Vagina (tissue), 2 donors: ENCODE data around the gene NUP98.

Experiments
- POLR2A ChIP-seq, 2 donors: fragments of 450-650 bp; IDR thresholded peaks; one replicate each; pipeline ENCODE4 v1.6.1; 2017; ENCODE audit warnings: antibody characterized with exemption in 2 of 2, mild to moderate bottlenecking in 2 of 2, moderate library complexity in 2 of 2
- TF ChIP-seq, protein P1 (sequence below), 3 experiments: fragments of 450-650 bp in 2 of 3; fragments of 200-600 bp in 1 of 3; sonication (generic) in 1 of 3; IDR thresholded peaks; one replicate each; pipeline ENCODE4 v1.5.1; 2017 to 2019; ENCODE audit warnings: antibody characterized with exemption in 3 of 3, mild to moderate bottlenecking in 2 of 3, moderate library complexity in 2 of 3

DNA sequence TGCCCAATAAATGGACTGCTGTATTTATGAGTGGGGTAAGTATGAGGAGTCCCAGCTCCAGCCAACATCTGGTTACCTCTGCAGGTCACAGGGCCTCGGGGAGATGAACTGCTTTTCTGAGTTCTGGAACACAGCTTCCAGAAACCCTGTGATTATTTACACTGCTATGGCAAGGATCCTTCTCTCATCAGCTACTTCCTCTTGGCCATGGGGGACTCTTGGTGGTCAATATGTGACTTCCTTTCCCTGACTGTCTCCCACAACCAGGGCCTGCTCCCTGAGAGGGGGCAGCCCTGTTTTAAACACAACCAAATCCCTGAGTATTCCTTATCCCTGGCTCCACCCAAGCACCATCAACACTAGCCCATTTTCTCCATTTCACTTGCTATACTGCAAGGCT, 33.4 kb upstream of the NUP98 start:
- TF ChIP-seq, protein P1, sequence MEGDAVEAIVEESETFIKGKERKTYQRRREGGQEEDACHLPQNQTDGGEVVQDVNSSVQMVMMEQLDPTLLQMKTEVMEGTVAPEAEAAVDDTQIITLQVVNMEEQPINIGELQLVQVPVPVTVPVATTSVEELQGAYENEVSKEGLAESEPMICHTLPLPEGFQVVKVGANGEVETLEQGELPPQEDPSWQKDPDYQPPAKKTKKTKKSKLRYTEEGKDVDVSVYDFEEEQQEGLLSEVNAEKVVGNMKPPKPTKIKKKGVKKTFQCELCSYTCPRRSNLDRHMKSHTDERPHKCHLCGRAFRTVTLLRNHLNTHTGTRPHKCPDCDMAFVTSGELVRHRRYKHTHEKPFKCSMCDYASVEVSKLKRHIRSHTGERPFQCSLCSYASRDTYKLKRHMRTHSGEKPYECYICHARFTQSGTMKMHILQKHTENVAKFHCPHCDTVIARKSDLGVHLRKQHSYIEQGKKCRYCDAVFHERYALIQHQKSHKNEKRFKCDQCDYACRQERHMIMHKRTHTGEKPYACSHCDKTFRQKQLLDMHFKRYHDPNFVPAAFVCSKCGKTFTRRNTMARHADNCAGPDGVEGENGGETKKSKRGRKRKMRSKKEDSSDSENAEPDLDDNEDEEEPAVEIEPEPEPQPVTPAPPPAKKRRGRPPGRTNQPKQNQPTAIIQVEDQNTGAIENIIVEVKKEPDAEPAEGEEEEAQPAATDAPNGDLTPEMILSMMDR (IDR thresholded peaks at IDR 0.05), result no peak
- no peak for TF ChIP-seq POLR2A (IDR thresholded peaks at IDR 0.05)
